Liver (tissue), 9 donors: ENCODE data around the gene LRCH4. TPM values are rescaled to one million over a fixed set of nuclear protein-coding genes. Genes with fewer than 3 reads are reported as not detected.

Source experiments
- DNase-seq: peaks from one replicate; pipeline ENCODE4 v3.0.0-alpha.2; 2017; ENCODE audit warnings: low spot score
- H3K27ac ChIP-seq, 2 donors: one replicate each; pipeline ENCODE4 v1.7.0; 2013; ENCODE audit warnings: inconsistent platforms in 2 of 2, low read length in 2 of 2, control low read depth in 1 of 2, low read depth in 1 of 2, mild to moderate bottlenecking in 1 of 2
- H3K27me3 ChIP-seq, 4 donors: one replicate each; pipeline versions ENCODE4 v1.6.1 to v1.7.0; 2013; ENCODE audit warnings: low read length in 3 of 4, inconsistent platforms in 1 of 4, mild to moderate bottlenecking in 1 of 4, moderate library complexity in 1 of 4; ENCODE audit not compliant: control insufficient read depth in 4 of 4, insufficient read depth in 4 of 4
- H3K36me3 ChIP-seq, 4 donors: one replicate each; pipeline versions ENCODE4 v1.6.1 to v1.7.0; 2013; ENCODE audit warnings: low read length in 3 of 4, mild to moderate bottlenecking in 3 of 4, low read depth in 1 of 4, moderate library complexity in 1 of 4; ENCODE audit not compliant: control insufficient read depth in 4 of 4, insufficient read depth in 3 of 4
- H3K4me1 ChIP-seq, 4 donors: one replicate each; pipeline versions ENCODE4 v1.6.1 to v1.7.0; 2013; ENCODE audit warnings: low read length in 3 of 4, mild to moderate bottlenecking in 3 of 4, moderate library complexity in 1 of 4; ENCODE audit not compliant: control insufficient read depth in 4 of 4, insufficient read depth in 4 of 4
- H3K4me3 ChIP-seq, 3 donors: one replicate each; pipeline versions ENCODE4 v1.6.1 to v1.7.0; 2013; ENCODE audit warnings: low read length in 3 of 3, control low read depth in 1 of 3, low read depth in 1 of 3, mild to moderate bottlenecking in 1 of 3
- H3K9ac ChIP-seq, 2 donors: one replicate each; pipeline ENCODE4 v1.7.0; 2013; ENCODE audit warnings: low read length in 2 of 2, mild to moderate bottlenecking in 2 of 2, moderate library complexity in 2 of 2, control low read depth in 1 of 2, low read depth in 1 of 2
- H3K9me3 ChIP-seq, 4 donors: one replicate each; pipeline versions ENCODE4 v1.6.1 to v1.7.0; 2013; ENCODE audit warnings: low read length in 3 of 4; ENCODE audit not compliant: control insufficient read depth in 4 of 4
- ATF3 ChIP-seq: IDR thresholded peaks from 2 replicates; pipeline ENCODE4 v1.6.1; 2016; ENCODE audit warnings: antibody characterized with exemption
- EGR1 ChIP-seq, 2 donors: IDR thresholded peaks; 2 replicates each; pipeline ENCODE4 v1.6.1; 2016 to 2018; ENCODE audit warnings: antibody characterized with exemption in 2 of 2, low read depth in 2 of 2
- FOXA1 ChIP-seq: IDR thresholded peaks from 2 replicates; pipeline ENCODE4 v1.6.1; 2016; ENCODE audit warnings: antibody characterized with exemption
- FOXA2 ChIP-seq: IDR thresholded peaks from 2 replicates; pipeline ENCODE4 v1.6.1; 2016; ENCODE audit warnings: antibody characterized with exemption
- GABPA ChIP-seq, 2 donors: IDR thresholded peaks in 1 of 2; conservative IDR thresholded peaks in 1 of 2; 2 replicates each; pipeline ENCODE4 v1.6.1; 2016; ENCODE audit warnings: antibody characterized with exemption in 2 of 2, mild to moderate bottlenecking in 1 of 2, moderate library complexity in 1 of 2
- HNF4A ChIP-seq, 2 donors: conservative IDR thresholded peaks; 2 replicates each; pipeline ENCODE4 v1.6.1; 2016; ENCODE audit warnings: antibody characterized with exemption in 2 of 2, mild to moderate bottlenecking in 2 of 2
- HNF4G ChIP-seq: IDR thresholded peaks from 2 replicates; pipeline ENCODE4 v1.6.1; 2016; ENCODE audit warnings: antibody characterized with exemption
- JUND ChIP-seq, 2 donors: IDR thresholded peaks; 2 replicates each; pipeline ENCODE4 v1.6.1; 2016; ENCODE audit warnings: antibody characterized with exemption in 2 of 2
- MAX ChIP-seq: IDR thresholded peaks from 2 replicates; pipeline ENCODE4 v1.6.1; 2016; ENCODE audit warnings: antibody characterized with exemption
- NR2F2 ChIP-seq: IDR thresholded peaks from 2 replicates; pipeline ENCODE4 v1.6.1; 2016; ENCODE audit warnings: antibody characterized with exemption
- RAD21 ChIP-seq, 2 donors: IDR thresholded peaks; 2 replicates each; pipeline ENCODE4 v1.6.1; 2016; ENCODE audit warnings: antibody characterized with exemption in 2 of 2, mild to moderate bottlenecking in 2 of 2
- RXRA ChIP-seq, 2 donors: IDR thresholded peaks; 2 replicates each; pipeline ENCODE4 v1.6.1; 2017 to 2018; ENCODE audit warnings: antibody characterized with exemption in 2 of 2, mild to moderate bottlenecking in 1 of 2
- SP1 ChIP-seq: IDR thresholded peaks from 2 replicates; pipeline ENCODE4 v1.6.1; 2018; ENCODE audit warnings: antibody characterized with exemption, mild to moderate bottlenecking
- TAF1 ChIP-seq: conservative IDR thresholded peaks from 2 replicates; pipeline ENCODE4 v1.6.1; 2016; ENCODE audit warnings: antibody characterized with exemption, mild to moderate bottlenecking
- YY1 ChIP-seq: IDR thresholded peaks from 2 replicates; pipeline ENCODE4 v1.6.1; 2016; ENCODE audit warnings: antibody characterized with exemption, mild to moderate bottlenecking
- WGBS: extraction: QIAGEN DNeasy Blood & Tissue Kit; methylation state at CpG from one replicate; pipeline ENCODE4 v1.1.7; 2013; 5-methylcytosine and 5-hydroxymethylcytosine counted together
- polyA plus RNA-seq, 2 donors: library from polyadenylated mRNA; stranded (reverse) in 1 of 2; unstranded in 1 of 2; fragments of 200-250 nt in 1 of 2; fragments of >200 nt in 1 of 2; fragmentation: Nextera tagmentation in 1 of 2; extraction: Ambion mirVana in 1 of 2; gene quantifications; one replicate each; pipeline versions ENCODE4 v1.2.1 to v1.2.3, GENCODE V29; 2013 to 2015
- total RNA-seq, 2 donors: library from RNA; depleted of rRNA; stranded (reverse); fragments of >200 nt; gene quantifications; one replicate each; pipeline ENCODE4 v1.2.3, GENCODE V29; 2014
- TF ChIP-seq, protein P1 (sequence below): fragments of 150-350 bp; IDR thresholded peaks from 2 replicates; pipeline ENCODE4 v1.5.1; 2017; ENCODE audit warnings: improper control_type of control experiment, low read depth, low read length; ENCODE audit not compliant: missing input control
- TF ChIP-seq, protein P2 (sequence below): IDR thresholded peaks from 2 replicates; pipeline ENCODE4 v1.6.1; 2016; ENCODE audit warnings: antibody characterized with exemption, mild to moderate bottlenecking
- TF ChIP-seq, protein P3 (sequence below): IDR thresholded peaks from 2 replicates; pipeline ENCODE4 v1.6.1; 2016; ENCODE audit warnings: antibody characterized with exemption
- donor health status: healthy.
- donor health status: healthy.
- donor health status: healthy.
- donor health status: healthy.
- donor health status: healthy.

LRCH4 gene
- total and polyA plus RNA-seq, 4 donors, result 8.2 to 25.8 (median 13.0) TPM

DNA sequence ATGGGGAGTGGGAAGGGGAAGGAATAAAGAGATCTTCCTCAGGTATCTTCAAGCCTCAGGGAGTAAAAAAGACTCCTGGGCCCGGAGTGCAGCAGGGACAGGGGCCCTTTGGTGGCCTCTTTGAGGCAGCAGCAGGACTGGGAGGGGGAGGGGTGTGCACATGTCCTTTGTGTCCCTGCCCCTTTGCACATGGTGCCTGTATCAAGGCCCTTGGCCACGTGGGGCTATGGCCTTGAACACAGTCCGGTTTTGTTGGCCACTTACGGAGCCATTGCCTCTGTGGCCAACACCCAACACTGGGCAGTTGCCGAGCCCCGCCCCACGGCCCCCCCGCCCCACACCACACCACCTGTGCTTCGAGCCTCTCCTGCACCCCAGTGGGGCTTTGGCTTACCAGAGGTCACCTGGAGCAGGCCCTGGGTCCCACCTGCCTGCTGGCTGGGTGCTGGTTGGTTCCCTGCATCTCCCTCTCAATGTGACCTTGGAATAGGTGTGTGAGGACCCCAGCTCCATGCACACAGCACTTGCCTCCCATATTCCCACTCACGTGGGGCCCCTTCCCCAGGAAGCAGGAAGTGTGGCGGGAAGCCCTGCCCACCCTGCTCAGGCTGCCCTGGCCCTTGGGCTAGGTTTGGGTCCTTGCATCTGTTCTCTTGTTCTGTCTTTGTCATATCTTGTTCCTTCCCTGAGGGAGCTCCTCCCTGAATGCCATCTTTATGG, 17.6 kb downstream of the LRCH4 start:
- Histone ChIP-seq H3K27ac (peak overlapping the region; percentile 84 to 90), H3K27me3 (no peaks in the 10 kb centered on the region), H3K36me3 (peaks cover 0 to 6% (median 0%) of the 10 kb centered on the region in 4 donors), H3K9ac (peak overlapping the region in 1 of 2 donors; percentile 26), H3K4me3 (peak overlapping the region in 1 of 3 donors; percentile 33), H3K9me3 (no peaks in the 10 kb centered on the region), H3K4me1 (peaks cover 37 to 83% (median 69%) of the 10 kb centered on the region in 4 donors)
- TF ChIP-seq EGR1 (IDR thresholded peaks at IDR 0.05; ENCODE audit: low read depth in 2 of 2) (peak; percentile 6 to 61), YY1 (peak; percentile 63), MAX (peak; percentile 97), TAF1 (no peak), RXRA (IDR thresholded peaks at IDR 0.05) (peak; percentile 75 to 88), GABPA (IDR thresholded peaks at IDR 0.05 in 1 of 2, conservative IDR thresholded peaks at IDR 0.05 in 1 of 2) (no peak), SP1 (peak; percentile 82), JUND (IDR thresholded peaks at IDR 0.05) (peak in 1 of 2 donors; percentile 44), FOXA2 (peak; percentile 53), NR2F2 (no peak), ATF3 (no peak), HNF4A (conservative IDR thresholded peaks at IDR 0.05) (peak; percentile 84 to 93), HNF4G (no peak), RAD21 (IDR thresholded peaks at IDR 0.05) (peak; percentile 12 to 26), FOXA1 (no peak)
- TF ChIP-seq, protein P1, sequence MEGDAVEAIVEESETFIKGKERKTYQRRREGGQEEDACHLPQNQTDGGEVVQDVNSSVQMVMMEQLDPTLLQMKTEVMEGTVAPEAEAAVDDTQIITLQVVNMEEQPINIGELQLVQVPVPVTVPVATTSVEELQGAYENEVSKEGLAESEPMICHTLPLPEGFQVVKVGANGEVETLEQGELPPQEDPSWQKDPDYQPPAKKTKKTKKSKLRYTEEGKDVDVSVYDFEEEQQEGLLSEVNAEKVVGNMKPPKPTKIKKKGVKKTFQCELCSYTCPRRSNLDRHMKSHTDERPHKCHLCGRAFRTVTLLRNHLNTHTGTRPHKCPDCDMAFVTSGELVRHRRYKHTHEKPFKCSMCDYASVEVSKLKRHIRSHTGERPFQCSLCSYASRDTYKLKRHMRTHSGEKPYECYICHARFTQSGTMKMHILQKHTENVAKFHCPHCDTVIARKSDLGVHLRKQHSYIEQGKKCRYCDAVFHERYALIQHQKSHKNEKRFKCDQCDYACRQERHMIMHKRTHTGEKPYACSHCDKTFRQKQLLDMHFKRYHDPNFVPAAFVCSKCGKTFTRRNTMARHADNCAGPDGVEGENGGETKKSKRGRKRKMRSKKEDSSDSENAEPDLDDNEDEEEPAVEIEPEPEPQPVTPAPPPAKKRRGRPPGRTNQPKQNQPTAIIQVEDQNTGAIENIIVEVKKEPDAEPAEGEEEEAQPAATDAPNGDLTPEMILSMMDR, result no peak
- TF ChIP-seq, protein P2, sequence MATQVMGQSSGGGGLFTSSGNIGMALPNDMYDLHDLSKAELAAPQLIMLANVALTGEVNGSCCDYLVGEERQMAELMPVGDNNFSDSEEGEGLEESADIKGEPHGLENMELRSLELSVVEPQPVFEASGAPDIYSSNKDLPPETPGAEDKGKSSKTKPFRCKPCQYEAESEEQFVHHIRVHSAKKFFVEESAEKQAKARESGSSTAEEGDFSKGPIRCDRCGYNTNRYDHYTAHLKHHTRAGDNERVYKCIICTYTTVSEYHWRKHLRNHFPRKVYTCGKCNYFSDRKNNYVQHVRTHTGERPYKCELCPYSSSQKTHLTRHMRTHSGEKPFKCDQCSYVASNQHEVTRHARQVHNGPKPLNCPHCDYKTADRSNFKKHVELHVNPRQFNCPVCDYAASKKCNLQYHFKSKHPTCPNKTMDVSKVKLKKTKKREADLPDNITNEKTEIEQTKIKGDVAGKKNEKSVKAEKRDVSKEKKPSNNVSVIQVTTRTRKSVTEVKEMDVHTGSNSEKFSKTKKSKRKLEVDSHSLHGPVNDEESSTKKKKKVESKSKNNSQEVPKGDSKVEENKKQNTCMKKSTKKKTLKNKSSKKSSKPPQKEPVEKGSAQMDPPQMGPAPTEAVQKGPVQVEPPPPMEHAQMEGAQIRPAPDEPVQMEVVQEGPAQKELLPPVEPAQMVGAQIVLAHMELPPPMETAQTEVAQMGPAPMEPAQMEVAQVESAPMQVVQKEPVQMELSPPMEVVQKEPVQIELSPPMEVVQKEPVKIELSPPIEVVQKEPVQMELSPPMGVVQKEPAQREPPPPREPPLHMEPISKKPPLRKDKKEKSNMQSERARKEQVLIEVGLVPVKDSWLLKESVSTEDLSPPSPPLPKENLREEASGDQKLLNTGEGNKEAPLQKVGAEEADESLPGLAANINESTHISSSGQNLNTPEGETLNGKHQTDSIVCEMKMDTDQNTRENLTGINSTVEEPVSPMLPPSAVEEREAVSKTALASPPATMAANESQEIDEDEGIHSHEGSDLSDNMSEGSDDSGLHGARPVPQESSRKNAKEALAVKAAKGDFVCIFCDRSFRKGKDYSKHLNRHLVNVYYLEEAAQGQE, result peak; percentile 69
- TF ChIP-seq, protein P3, sequence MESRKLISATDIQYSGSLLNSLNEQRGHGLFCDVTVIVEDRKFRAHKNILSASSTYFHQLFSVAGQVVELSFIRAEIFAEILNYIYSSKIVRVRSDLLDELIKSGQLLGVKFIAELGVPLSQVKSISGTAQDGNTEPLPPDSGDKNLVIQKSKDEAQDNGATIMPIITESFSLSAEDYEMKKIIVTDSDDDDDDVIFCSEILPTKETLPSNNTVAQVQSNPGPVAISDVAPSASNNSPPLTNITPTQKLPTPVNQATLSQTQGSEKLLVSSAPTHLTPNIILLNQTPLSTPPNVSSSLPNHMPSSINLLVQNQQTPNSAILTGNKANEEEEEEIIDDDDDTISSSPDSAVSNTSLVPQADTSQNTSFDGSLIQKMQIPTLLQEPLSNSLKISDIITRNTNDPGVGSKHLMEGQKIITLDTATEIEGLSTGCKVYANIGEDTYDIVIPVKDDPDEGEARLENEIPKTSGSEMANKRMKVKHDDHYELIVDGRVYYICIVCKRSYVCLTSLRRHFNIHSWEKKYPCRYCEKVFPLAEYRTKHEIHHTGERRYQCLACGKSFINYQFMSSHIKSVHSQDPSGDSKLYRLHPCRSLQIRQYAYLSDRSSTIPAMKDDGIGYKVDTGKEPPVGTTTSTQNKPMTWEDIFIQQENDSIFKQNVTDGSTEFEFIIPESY, result peak; percentile 73
- 29% methylated on average over 11 of the region's 11 CpGs for WGBS
- DNase-seq, result peak; percentile 53
